IgD-negative memory B cell (primary cell): ENCODE data around the gene AJAP1. TPM values are rescaled to one million over a fixed set of nuclear protein-coding genes. Genes with fewer than 3 reads are reported as not detected.

Experiments
- H3K27ac Mint-ChIP-seq, 3 donors: one replicate each; pipeline ENCODE4 v1.8.0; 2020 to 2022; ENCODE audit warnings: mild to moderate bottlenecking in 3 of 3, mixed read lengths in 3 of 3, moderate library complexity in 1 of 3
- H3K27me3 Mint-ChIP-seq: one replicate; pipeline ENCODE4 v1.8.0; 2021; ENCODE audit warnings: mixed read lengths
- H3K36me3 Mint-ChIP-seq: one replicate; pipeline ENCODE4 v1.8.0; 2020; ENCODE audit warnings: mild to moderate bottlenecking, mixed read lengths
- H3K4me1 Mint-ChIP-seq, 3 donors: one replicate each; pipeline ENCODE4 v1.8.0; 2020 to 2022; ENCODE audit warnings: mixed read lengths in 3 of 3, mild to moderate bottlenecking in 1 of 3
- H3K4me3 Mint-ChIP-seq, 4 donors: one replicate each; pipeline ENCODE4 v1.8.0; 2020 to 2022; ENCODE audit warnings: mild to moderate bottlenecking in 4 of 4, mixed read lengths in 4 of 4, moderate library complexity in 3 of 4
- H3K9me3 Mint-ChIP-seq, 3 donors: one replicate each; pipeline ENCODE4 v1.8.0; 2020 to 2021; ENCODE audit warnings: mixed read lengths in 3 of 3, mild to moderate bottlenecking in 1 of 3
- polyA plus RNA-seq: library from polyadenylated mRNA; unstranded; fragments of 300-500 nt; fragmentation: Illumina TruSeq; gene quantifications from one replicate; pipeline ENCODE4 v1.2.3, GENCODE V29; 2021

The AJAP1 gene
- polyA plus RNA-seq, 1 donor from 2014 or later = not detected

DNA sequence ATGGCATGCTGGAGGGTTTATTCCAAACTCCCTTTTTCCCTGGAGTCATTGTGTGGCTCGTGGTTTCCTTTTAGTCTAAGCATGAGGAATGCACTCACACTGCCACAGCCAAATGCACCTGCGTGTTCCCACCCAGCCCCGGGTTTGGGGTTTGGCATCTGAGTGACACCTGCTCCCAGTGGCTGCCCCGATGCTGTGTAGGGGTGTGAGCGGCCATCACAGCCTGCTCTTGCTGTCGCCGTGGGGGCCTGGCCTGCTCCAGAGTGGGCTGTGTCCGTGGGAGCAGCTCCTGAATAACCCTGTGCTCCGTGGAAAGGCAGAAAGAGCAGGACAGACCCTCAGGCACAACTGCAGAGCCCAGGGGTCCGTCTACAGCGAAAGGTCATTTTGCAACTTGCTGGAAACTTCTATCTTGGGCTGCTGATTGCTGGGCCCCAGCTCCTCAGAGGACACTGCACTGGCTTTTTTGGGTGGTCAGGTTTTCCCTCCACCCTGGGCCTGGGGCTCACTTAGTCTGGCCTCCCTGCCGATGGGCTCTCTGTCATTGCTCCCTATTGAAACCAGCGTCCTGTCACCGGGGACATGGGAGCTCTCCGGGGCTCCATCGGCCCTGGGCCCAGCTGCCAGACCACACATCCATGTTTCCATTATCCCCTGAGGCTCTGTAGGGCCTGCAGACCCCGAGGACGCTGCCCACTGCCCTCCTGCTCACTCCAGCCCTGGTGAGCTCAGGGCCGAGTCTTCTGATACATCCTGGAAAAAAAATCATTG is 74.1 kb downstream of the AJAP1 start:
- H3K27me3 Mint-ChIP-seq = peaks cover 2% of the 10 kb centered on the region
- no peaks in the 10 kb centered on the region for H3K4me1 Mint-ChIP-seq
- no peak overlapping the region for H3K27ac Mint-ChIP-seq
- no peak overlapping the region for H3K4me3 Mint-ChIP-seq
- H3K9me3 Mint-ChIP-seq = no peaks in the 10 kb centered on the region
- no peaks in the 10 kb centered on the region for H3K36me3 Mint-ChIP-seq

DNA sequence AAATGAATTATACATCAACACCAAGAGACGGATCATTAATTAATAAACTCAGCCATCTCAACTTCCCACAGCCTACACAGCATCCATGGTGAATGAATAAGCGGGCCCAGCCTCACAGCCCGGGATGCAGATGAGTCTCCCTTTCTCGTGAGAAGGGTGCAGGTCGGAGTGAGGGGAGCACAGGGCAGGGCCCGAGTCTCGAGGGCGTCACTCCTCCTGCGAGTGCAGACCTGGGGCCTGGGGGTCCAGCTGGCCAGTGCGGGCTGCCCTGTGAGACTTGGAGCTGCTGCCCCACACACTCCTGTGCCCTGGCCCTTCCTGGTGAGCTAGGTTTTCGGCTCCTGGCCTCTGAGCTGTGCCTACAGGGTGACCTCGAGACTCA is 74.7 kb downstream of the AJAP1 start:
- Mint-ChIP-seq H3K4me1 (no peaks in the 10 kb centered on the region), H3K27me3 (peaks cover 2% of the 10 kb centered on the region), H3K9me3 (no peaks in the 10 kb centered on the region), H3K4me3 (no peak overlapping the region), H3K36me3 (no peaks in the 10 kb centered on the region), H3K27ac (no peak overlapping the region)

DNA sequence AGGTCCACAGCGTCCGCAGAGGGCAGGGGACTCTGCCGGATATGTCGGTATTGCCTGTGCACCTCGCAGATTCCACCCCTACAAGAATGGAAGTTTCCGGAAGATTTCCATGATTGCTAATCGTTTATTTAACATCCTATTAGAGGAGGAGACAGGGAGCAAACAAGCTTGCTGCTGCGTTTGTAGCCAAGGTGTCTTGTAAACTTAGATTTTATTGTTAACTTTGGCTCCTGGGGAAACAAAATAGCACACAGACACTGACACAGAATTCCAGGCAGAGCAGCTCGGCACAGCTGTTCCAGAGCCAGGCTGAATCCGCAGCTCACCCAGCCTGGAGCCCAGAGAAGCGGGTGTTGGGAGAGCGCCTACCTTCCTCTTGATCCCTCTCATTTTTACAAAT is 75.7 kb downstream of the AJAP1 start:
- no peak overlapping the region for H3K4me3 Mint-ChIP-seq
- no peaks in the 10 kb centered on the region for H3K36me3 Mint-ChIP-seq
- no peaks in the 10 kb centered on the region for H3K9me3 Mint-ChIP-seq
- no peaks in the 10 kb centered on the region for H3K4me1 Mint-ChIP-seq
- H3K27me3 Mint-ChIP-seq = peaks cover 2% of the 10 kb centered on the region
- H3K27ac Mint-ChIP-seq = no peak overlapping the region

DNA sequence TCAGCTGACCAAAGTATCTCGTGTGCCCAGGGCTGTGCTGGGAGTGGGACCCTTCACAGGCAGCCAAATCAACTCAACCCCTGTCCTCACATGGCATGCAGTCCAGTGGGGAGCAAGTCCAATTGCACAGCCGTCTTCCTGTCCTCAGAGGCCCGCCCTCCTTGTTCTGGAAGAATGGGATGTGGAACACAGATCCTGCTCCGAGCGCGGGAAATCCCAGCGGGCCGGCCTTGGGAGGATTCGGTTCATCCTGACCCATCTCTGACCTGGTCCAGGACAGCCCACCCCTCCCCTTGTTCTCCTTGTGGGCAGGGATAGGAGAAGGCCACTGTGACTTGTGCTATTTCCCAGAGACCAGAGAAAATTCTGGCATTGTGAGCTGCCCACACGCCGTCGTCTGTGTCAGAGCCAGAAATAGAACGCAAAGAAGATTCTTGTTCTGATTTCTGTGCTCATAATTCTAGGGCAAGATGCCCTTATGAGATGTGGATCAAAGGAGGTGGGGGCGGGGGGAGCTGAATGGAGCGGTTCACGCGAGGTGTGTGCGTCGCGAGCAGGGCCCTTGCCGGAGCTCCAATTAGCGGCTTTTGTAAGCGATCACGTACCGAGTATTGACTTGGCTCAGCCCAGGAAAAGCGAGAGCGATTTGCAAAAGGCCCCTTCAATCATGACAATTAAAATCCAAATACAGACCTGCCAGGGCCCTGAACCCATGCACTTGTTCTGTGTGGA is 79.2 kb downstream of the AJAP1 start:
- Mint-ChIP-seq H3K27me3 (peaks cover 5% of the 10 kb centered on the region), H3K4me3 (no peak overlapping the region)

DNA sequence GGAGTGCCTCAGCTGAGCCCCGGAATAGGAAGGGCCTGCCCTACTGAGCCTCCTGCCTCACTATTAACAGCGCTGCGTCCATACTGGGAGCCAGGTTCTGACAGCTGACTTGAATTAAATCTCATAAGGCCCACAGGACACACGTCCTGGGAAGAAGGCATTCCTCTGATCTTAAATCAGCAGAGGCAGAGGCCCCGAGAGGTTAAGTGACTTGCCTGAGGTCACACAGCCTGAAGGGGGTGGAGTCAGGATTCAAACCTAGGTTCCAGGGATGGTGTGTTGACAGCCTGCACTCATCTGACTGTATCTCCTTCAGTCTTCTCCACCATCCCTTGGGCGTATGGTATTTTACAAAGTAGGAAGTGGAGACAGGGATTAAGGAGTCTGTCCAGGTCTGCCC is 79.8 kb downstream of the AJAP1 start:
- Mint-ChIP-seq H3K4me1 (peaks cover 0 to 3% (median 0%) of the 10 kb centered on the region in 3 donors), H3K27me3 (peaks cover 7% of the 10 kb centered on the region), H3K4me3 (no peak overlapping the region), H3K9me3 (peaks cover 0 to 6% (median 3%) of the 10 kb centered on the region in 3 donors), H3K36me3 (peaks cover 1% of the 10 kb centered on the region), H3K27ac (peak overlapping the region in 1 of 3 donors; percentile 76)

More for the DNA sequence above, 79.2 kb downstream of the AJAP1 start:
- peaks cover 1% of the 10 kb centered on the region for H3K36me3 Mint-ChIP-seq
- peaks cover 0 to 5% (median 3%) of the 10 kb centered on the region in 3 donors for H3K9me3 Mint-ChIP-seq
- H3K27ac Mint-ChIP-seq = no peak overlapping the region
- H3K4me1 Mint-ChIP-seq = peaks cover 0 to 3% (median 0%) of the 10 kb centered on the region in 3 donors

DNA sequence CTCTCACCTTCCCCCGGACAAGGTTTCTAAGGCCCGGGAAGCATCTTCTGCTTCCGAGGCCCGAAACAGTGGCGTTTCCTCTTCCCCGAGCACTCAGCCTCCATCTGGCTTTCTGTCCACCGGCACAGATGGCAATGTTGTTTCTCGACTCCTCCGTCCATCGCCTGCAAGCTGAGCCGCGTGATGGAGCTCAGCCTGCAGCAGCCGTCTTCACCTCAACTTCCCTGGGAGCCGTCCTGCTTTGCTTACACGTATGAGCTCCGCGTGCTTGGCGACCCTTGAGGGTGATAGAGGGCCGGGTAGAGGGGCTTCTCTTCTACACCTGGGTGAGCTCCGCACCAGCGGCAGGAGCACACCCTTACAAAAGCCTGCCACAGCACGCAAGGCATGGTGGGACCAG is 80.4 kb downstream of the AJAP1 start:
- no peak overlapping the region for H3K4me3 Mint-ChIP-seq
- H3K9me3 Mint-ChIP-seq = peaks cover 0 to 8% (median 3%) of the 10 kb centered on the region in 3 donors
- H3K36me3 Mint-ChIP-seq = peaks cover 1% of the 10 kb centered on the region
- peak overlapping the region in 1 of 3 donors; percentile 76 for H3K27ac Mint-ChIP-seq
- H3K4me1 Mint-ChIP-seq = peaks cover 0 to 3% (median 0%) of the 10 kb centered on the region in 3 donors
- H3K27me3 Mint-ChIP-seq = peaks cover 12% of the 10 kb centered on the region

DNA sequence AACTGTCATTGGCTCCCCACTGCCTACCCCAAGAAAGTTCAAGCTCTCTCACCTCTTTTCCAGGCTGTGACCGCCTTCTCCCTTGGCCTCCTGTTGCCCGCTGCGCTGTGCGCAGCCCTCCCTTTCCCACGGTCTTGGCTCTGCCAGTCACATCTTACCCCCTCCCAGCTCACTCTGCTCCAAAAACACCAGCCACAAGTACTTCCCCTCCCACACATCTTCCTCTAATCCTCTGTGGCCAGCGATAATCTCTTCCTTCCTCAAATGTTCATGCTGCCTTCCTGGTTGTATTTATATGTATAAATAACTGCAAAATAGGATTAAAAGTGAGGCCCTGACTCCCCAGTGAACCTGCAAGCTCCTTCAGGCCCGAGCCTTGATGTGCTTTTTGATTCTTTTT is 81.8 kb downstream of the AJAP1 start:
- Mint-ChIP-seq H3K4me3 (peak overlapping the region in 1 of 4 donors; percentile 1), H3K27ac (no peak overlapping the region), H3K36me3 (peaks cover 1% of the 10 kb centered on the region), H3K9me3 (peaks cover 0 to 8% (median 3%) of the 10 kb centered on the region in 3 donors), H3K4me1 (peaks cover 0 to 3% (median 0%) of the 10 kb centered on the region in 3 donors), H3K27me3 (peaks cover 14% of the 10 kb centered on the region)

DNA sequence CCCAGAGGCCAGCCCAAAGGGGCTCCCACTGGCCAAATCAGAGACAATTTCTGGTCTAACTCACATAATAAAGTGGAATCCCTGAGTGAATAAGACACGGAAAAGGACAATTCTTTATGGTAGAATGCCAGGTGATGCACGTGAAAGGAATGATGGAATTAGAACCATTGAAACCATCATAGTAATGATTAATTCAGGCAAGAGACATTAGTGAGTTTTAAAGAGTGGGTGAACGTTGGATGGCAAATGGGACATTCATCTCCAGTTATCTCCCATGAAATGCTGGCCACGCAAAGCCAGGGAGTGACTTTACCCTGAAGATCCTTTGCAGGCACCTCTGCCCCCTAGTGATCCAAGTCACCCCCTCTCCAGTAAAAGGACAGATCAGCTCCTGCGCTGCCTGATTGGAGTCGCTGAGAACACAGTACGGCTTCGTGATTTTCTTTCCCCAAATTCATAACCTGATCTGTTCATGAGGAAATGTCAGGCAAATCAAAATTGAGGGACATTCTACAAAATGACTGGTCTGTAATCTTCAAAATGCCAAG is 87.5 kb downstream of the AJAP1 start:
- Mint-ChIP-seq H3K4me3 (no peak overlapping the region), H3K4me1 (peaks cover 0 to 5% (median 0%) of the 10 kb centered on the region in 3 donors), H3K9me3 (peaks cover 0 to 8% (median 3%) of the 10 kb centered on the region in 3 donors), H3K36me3 (peaks cover 3% of the 10 kb centered on the region), H3K27ac (no peak overlapping the region), H3K27me3 (peaks cover 10% of the 10 kb centered on the region)

DNA sequence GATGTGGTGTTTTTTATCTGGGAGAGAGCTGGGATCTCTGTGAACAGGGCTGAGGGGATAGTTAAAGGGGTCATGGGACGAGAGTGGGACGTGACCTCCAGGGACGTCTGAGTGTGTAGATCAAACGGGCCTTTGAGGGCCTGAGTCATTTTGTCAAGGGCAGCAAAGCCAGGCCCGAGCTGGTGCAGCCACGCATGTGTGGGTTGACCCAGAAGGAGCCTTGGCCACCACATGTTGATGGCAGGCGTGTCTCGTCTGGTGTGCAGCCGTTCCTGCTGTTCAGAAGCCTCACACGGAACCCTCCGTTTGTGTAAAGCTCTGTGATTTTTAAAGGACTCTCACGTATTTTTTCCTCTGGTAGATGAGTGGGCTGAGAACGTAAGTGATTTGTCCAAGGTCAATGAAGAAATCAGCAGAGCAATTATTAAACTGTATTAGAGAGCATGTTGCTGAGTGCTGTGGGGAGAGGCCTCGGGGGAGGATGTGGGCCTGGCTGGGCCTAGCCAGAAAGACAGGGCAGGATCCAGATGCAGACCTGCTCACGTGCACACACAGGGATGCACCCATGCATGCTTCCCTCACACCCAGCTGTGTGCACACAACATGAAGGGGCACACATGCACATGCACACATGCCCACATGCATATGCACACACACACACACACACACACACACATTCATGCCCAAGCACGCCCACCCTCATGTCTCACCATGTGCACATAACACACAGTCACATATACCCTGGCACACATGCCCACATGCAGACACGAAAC is 89.8 kb downstream of the AJAP1 start:
- Mint-ChIP-seq H3K27ac (no peak overlapping the region), H3K4me1 (peaks cover 0 to 5% (median 0%) of the 10 kb centered on the region in 3 donors), H3K27me3 (peaks cover 8% of the 10 kb centered on the region), H3K36me3 (peaks cover 2% of the 10 kb centered on the region), H3K4me3 (no peak overlapping the region), H3K9me3 (peaks cover 0 to 2% (median 0%) of the 10 kb centered on the region in 3 donors)

DNA sequence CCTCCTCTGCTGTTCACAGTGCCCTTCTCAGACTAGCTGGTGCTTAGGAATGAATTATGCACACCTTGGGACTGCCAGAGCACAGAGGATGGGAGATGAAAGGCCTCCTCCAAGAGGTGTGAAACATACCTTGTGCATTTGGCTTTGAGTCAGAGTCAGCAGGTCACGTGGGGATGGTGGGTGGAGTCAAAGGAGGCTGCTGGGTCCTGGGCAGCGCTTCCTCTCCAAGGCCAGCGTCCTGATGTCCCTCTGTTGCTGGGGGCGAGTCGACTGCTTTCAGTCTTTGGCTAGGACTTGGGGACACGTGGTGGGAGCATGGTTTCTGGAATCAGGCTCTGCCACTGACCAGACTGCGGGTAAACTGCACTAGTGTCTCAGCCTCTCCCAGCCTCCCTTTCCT is 91.2 kb downstream of the AJAP1 start:
- Mint-ChIP-seq H3K36me3 (peaks cover 2% of the 10 kb centered on the region), H3K4me1 (peaks cover 0 to 5% (median 0%) of the 10 kb centered on the region in 3 donors), H3K27me3 (peaks cover 2% of the 10 kb centered on the region), H3K27ac (no peak overlapping the region), H3K4me3 (no peak overlapping the region), H3K9me3 (no peaks in the 10 kb centered on the region)

DNA sequence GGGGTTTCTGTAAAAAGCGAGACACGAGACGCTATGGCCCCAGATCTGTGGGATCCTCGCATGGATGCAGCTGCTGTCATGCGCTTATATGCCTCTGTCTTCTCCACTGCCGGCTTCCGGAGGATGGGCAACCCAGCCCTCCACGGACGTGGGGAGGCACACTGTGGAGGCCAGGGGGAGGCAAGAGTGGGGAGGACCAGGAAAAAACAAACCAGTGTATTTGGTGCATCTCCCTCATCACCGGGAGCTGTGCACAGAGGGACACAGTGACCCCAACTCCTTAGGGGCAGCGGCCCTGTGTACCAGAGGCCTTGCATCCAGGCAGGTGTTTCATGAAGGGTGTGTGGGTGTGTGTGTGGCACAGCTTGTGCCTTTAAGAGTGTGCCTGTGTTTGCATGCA is 95.0 kb downstream of the AJAP1 start:
- peaks cover 3% of the 10 kb centered on the region for H3K27me3 Mint-ChIP-seq
- H3K4me3 Mint-ChIP-seq = no peak overlapping the region
- H3K27ac Mint-ChIP-seq = no peak overlapping the region
- peaks cover 2% of the 10 kb centered on the region for H3K36me3 Mint-ChIP-seq
- peaks cover 0 to 6% (median 0%) of the 10 kb centered on the region in 3 donors for H3K9me3 Mint-ChIP-seq
- peaks cover 0 to 2% (median 0%) of the 10 kb centered on the region in 3 donors for H3K4me1 Mint-ChIP-seq

DNA sequence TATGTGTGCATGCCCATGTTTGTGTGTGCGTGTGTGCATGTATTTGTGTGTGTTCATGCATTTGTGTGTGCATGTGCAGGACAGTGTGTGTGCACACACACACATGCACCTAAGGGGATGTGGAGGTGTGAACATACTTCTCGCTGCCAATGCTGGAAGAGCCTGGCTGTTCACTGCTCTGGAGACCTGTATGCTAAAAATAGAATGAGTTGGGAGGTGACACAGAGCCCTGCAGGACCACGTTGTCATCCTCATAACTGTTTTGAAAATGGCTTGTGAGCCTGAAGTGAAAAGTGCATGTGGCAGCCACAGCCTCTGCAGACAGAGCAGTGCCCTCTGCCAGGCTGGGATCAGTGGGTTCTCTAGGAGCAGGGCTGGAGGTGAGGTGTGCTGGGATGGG is 95.8 kb downstream of the AJAP1 start:
- Mint-ChIP-seq H3K9me3 (peaks cover 0 to 6% (median 2%) of the 10 kb centered on the region in 3 donors), H3K4me3 (no peak overlapping the region), H3K27me3 (peaks cover 3% of the 10 kb centered on the region), H3K4me1 (no peaks in the 10 kb centered on the region), H3K36me3 (no peaks in the 10 kb centered on the region), H3K27ac (peak overlapping the region in 1 of 3 donors; percentile 49)

DNA sequence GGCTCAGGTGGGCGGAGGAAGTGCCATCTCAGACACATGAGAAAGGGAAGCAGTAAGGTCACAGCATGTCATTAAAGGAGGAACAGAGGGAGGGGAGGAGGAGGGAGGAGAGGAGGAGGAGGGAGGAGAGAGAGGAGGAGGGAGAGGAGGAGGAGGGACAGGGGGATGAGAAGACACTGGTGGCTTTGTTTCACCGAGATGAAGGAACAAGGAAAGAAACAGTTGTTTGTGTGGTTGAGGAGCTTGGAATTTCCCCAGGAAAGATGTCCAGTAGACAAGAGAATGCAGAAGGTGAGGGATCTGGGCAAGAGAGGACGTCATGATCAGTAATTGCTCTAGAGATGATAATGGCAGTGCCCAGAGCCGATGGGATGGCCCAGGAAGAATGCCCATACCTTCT is 97.7 kb downstream of the AJAP1 start:
- Mint-ChIP-seq H3K27ac (no peak overlapping the region), H3K36me3 (no peaks in the 10 kb centered on the region), H3K27me3 (peaks cover 3% of the 10 kb centered on the region), H3K4me1 (no peaks in the 10 kb centered on the region), H3K4me3 (no peak overlapping the region), H3K9me3 (peaks cover 0 to 6% (median 2%) of the 10 kb centered on the region in 3 donors)

DNA sequence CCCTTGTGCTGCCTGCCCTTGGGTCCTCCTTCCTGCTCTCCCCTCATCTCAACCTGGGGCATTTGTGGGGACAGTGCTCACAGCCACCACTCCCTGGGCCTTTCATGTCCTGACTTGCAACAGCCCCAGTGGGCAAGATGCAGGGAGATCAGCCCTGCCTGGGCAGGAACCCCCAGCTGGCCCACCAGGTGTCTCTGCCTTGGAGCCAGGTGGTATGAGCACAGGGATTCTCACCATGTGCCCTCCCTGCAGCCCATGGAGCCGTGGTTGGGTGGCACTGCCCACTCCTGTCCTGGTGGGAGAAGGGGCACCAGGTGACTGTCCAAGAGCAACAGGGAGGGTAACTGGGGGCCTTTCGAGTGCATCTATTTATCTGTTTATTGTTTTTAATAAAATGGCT is 100.4 kb downstream of the AJAP1 start:
- peaks cover 3% of the 10 kb centered on the region for H3K27me3 Mint-ChIP-seq
- no peak overlapping the region for H3K27ac Mint-ChIP-seq
- H3K4me1 Mint-ChIP-seq = peaks cover 0 to 2% (median 0%) of the 10 kb centered on the region in 3 donors
- no peak overlapping the region for H3K4me3 Mint-ChIP-seq
- peaks cover 2 to 12% (median 3%) of the 10 kb centered on the region in 3 donors for H3K9me3 Mint-ChIP-seq
- no peaks in the 10 kb centered on the region for H3K36me3 Mint-ChIP-seq
